Central memory CD8-positive, alpha-beta T cell (primary cell): ENCODE results near the gene PRR30.

Source experiments
- ATAC-seq: fragments of 150-1000 bp; cut with Tn5 transposase; replicated peaks from 2 replicates; pipeline ENCODE4 v1.10.0; 2022; ENCODE audit warnings: mild to moderate bottlenecking, moderate FRiP score, moderate number of reproducible peaks; ENCODE audit not compliant: poor library complexity, severe bottlenecking; ENCODE audit errors: extremely low read depth
- DNase-seq, 2 donors: peaks; one replicate each; pipeline ENCODE4 v3.0.0; 2021; ENCODE audit warnings: low spot score in 2 of 2
- H3K27ac Mint-ChIP-seq: one replicate; pipeline ENCODE4 v1.8.0; 2022; ENCODE audit warnings: low read depth, mild to moderate bottlenecking, moderate library complexity, mixed read lengths
- H3K27me3 Mint-ChIP-seq: one replicate; pipeline ENCODE4 v1.8.0; 2022; ENCODE audit warnings: mixed read lengths
- H3K36me3 Mint-ChIP-seq: one replicate; pipeline ENCODE4 v1.8.0; 2022; ENCODE audit warnings: mild to moderate bottlenecking, moderate library complexity, mixed read lengths; ENCODE audit not compliant: insufficient read depth
- H3K4me1 Mint-ChIP-seq: one replicate; pipeline ENCODE4 v1.8.0; 2022; ENCODE audit warnings: mixed read lengths
- H3K4me3 Mint-ChIP-seq: one replicate; pipeline ENCODE4 v1.8.0; 2022; ENCODE audit warnings: mild to moderate bottlenecking, moderate library complexity, mixed read lengths
- H3K9me3 Mint-ChIP-seq: one replicate; pipeline ENCODE4 v1.8.0; 2022; ENCODE audit warnings: mixed read lengths

Gene PRR30

DNA sequence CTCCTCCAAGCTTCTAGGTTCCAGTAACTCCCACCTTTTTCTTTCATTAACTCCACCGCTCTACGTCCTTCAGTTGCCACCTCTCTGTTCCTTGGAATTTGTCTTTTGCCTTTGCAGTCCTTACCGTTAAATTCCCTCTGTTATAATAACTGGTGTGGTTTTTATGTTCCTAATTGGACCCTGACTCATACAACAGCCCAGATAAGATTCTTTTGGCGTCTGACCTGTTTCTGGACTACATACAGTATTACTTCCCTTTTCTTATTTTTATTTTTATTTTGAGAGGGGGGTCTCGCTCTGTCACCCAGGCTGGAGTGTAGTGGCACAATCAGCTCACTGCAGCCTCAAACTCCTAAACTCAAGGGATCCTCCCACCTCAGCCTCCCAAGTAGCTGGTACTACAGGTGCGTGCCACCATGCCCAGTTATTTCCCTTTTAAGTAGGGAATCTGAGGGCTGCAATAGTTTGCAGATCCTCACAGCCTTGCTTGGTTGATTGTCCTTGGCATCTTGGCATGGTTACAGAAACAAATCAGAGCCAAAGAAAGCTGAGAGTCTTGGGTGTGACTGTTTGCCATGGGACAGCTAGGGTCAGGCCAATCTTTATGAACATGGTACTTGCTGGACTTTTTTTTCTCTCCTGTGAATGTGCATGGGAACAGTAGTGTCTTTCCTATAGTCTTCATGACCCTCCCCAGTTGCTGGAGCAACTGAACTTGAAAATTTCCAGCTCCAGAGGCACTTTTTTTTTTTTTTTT, 31.5 kb upstream of the PRR30 start:
- Mint-ChIP-seq H3K4me3 (no peak overlapping the region), H3K27ac (no peak overlapping the region), H3K4me1 (no peaks in the 10 kb centered on the region), H3K27me3 (no peaks in the 10 kb centered on the region), H3K36me3 (peaks cover 2% of the 10 kb centered on the region), H3K9me3 (no peaks in the 10 kb centered on the region)
- DNase-seq: no peak
- ATAC-seq: no peak

DNA sequence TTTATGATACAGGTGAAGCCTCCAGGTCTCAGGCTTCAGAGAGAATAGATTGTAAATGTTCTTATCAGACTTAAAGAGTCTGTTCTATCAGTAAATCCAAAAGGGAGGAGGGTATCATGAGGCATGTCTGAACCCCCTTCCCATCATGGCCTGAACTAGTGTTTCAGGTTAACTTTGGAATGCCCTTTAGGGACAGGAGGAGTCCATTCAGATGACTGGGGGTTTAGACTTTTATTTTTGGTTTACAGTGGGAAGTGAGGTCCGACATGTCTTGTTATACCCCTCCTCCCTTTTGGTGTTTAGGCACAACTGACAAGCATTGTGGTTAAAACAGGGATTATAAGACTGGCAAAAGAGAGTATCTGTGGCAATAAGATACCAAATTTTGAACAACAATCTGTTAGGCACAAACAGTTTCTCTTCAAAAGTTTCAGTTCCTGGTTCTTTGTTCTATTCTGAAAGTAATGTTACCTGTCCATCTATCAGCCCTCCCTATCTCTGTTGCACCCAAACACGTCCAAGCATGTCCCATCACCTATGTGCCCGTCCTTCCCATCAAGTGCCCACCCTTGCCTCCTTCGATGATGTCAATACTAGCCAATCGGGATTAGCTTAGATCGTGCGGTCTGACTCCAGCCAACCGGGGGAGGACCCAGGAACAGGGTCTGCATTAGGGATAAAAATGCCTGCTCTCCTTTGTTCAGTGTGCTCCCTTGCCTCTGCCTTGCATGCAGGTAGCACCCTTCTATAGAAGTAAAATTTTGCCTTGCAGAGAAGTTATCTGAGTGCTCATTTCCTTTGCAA, 26.0 kb upstream of the PRR30 start:
- no peaks in the 10 kb centered on the region for H3K27me3 Mint-ChIP-seq
- no peaks in the 10 kb centered on the region for H3K4me1 Mint-ChIP-seq
- ATAC-seq (no peak), DNase-seq (no peak)
- H3K4me3 Mint-ChIP-seq: no peak overlapping the region
- H3K27ac Mint-ChIP-seq: no peak overlapping the region
- no peaks in the 10 kb centered on the region for H3K9me3 Mint-ChIP-seq
- H3K36me3 Mint-ChIP-seq: peaks cover 1% of the 10 kb centered on the region

DNA sequence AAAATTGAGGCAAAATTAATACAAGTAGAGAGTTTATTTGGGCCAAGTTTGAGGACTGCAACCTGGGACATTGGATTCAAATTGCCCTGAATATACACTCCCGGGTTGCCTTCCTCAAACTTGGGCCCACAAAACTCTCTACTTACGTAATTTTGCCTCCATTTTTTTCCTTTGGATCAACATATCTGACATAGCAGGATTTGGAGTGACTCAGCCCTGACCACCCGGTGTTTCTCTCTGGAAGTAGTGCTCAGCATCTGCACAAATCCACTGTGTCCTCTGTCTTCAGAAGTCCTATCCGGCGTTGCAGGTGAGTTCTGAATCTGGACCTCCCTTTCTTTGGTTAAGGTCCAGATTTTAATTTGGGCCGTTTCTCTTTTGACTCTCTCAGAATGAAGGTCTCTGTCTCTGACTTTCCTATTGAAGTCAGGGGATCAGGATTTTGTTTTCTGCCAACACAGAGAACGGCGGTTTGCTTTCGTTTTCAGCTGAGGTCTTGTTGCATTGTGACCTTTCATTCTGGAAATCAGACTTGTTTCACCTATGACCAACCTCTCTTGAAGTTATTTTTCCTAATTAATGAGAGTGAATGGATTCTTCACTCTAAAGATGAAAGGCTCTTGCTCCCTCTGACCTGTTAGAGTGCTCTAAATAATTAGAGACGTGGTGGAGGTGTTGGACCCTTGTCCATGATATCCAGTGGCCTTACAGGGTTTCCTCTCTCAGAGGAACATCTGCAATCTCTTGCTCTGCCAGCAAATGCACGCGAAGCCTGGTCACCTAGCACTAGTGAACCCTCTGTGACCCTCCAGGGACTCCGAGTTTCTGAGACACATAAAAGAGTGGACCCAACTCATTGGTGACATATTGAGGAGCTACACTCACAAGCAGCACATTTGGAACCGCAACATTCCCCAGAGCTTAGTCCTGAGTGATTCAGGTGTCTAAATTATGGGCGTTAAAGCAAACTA, 23.2 kb upstream of the PRR30 start:
- ATAC-seq (no peak), DNase-seq (no peak)
- H3K4me1 Mint-ChIP-seq: no peaks in the 10 kb centered on the region
- peaks cover 8% of the 10 kb centered on the region for H3K27me3 Mint-ChIP-seq
- H3K36me3 Mint-ChIP-seq: peaks cover 1% of the 10 kb centered on the region
- H3K4me3 Mint-ChIP-seq: no peak overlapping the region
- H3K27ac Mint-ChIP-seq: no peak overlapping the region
- no peaks in the 10 kb centered on the region for H3K9me3 Mint-ChIP-seq

DNA sequence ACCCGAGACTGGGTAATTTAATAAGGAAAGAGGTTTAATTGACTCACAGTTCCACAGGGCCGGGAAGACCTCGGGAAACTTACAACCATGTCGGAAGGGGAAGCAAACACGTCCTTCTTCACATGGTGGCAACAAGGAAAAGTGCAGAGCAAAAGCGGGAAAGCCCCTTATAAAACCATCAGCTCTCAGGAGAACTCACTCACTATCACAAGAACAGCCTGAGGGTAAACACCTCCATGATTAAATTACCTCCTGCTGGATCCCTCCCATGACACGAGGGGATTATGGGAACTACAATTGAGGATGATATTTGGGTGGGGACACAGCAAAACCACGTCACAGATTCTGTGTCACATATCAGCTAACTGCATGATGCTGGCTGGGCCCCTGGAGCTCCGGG, 21.0 kb upstream of the PRR30 start:
- Mint-ChIP-seq H3K4me1 (no peaks in the 10 kb centered on the region), H3K27ac (no peak overlapping the region), H3K36me3 (peaks cover 1% of the 10 kb centered on the region), H3K9me3 (no peaks in the 10 kb centered on the region), H3K4me3 (no peak overlapping the region), H3K27me3 (peaks cover 8% of the 10 kb centered on the region)
- no peak for DNase-seq
- no peak for ATAC-seq

DNA sequence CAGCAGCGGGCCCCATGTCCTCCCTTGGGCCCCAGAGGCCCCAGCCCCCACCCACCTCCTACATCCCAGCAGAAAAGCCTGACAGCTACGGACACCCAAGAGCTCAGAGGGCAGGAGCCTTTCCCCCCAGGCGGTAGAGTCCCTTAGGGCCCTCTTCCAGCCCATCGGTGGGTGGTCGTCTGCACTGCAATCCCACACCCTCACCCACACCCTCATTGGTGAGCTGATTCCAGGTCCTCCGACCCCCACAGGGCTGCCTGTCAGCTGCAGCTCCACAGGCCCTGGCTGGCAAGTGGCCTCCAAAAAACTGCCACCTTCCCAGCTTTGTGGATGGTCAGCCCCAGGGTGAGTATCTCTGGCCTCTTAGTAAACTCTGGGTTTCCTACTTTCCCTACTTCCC, 20.1 kb upstream of the PRR30 start:
- no peak for DNase-seq
- Mint-ChIP-seq H3K4me3 (no peak overlapping the region), H3K27ac (no peak overlapping the region), H3K9me3 (no peaks in the 10 kb centered on the region), H3K27me3 (peaks cover 17% of the 10 kb centered on the region), H3K36me3 (no peaks in the 10 kb centered on the region), H3K4me1 (no peaks in the 10 kb centered on the region)
- no peak for ATAC-seq

DNA sequence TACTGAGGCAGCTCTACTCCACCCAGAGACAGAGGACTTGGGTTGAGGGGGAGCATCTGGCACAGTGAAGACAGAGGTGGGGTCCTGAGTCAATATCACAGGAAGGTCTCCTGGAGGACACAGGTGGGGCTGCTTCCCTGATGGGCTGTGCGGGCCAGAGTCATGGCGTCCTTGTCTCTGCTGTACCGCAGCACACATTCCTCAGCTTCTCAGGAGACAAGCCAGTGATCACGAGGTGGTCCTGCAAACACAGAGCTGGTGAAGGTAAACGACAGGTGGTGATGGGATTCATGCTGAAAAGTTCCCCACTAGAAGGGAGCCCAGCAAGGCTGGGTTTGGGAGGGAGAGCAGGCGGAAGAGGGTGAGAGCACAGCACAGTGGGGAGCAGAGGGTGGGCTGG, 19.3 kb upstream of the PRR30 start:
- H3K4me3 Mint-ChIP-seq: no peak overlapping the region
- DNase-seq (no peak), ATAC-seq (no peak)
- H3K4me1 Mint-ChIP-seq: no peaks in the 10 kb centered on the region
- no peaks in the 10 kb centered on the region for H3K9me3 Mint-ChIP-seq
- H3K27ac Mint-ChIP-seq: no peak overlapping the region
- no peaks in the 10 kb centered on the region for H3K36me3 Mint-ChIP-seq
- H3K27me3 Mint-ChIP-seq: peaks cover 22% of the 10 kb centered on the region

DNA sequence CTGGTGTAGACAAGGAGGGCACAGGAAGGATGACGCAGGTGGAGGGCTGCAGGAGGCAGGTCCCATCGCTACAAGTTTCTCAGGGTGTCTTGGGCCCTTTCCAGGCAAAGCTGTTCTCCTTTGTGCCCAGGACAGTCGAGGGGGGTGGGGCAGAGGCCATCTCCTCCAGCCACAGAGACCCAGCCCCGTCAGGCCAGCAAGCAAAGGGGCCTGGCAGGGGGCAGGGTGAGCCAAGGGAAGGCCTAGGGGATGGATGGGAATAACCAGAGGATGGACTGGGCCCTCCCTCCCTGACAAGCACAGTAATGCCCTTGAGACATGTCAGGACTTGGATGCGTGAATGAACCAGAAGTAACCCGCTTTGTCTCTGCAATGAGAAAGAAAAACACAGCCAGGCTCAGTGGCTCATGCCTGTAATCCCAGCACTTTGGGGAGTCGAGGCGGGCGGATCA, 15.9 kb upstream of the PRR30 start:
- Mint-ChIP-seq H3K4me1 (no peaks in the 10 kb centered on the region), H3K9me3 (no peaks in the 10 kb centered on the region), H3K4me3 (no peak overlapping the region)

DNA sequence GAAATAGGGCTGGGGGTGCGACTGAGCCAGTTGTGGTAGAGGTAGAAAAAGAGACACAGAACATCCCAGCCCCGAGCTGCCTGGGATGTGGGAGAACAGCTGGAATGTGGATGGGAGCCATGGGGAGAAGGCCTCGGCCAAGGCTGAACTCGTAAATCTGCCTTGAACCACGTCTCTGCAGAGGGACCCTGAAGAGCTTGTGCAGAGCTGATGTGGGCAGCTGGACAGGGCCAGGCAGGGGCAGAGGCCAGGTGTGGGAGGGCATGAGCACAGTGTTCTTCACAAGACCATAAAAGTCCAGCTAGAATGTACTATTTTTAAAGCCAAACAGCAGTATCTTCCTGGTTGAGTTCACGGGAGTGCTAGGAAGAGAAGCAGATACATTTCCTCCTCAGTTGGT, 15.3 kb upstream of the PRR30 start:
- Mint-ChIP-seq H3K4me1 (no peaks in the 10 kb centered on the region), H3K9me3 (no peaks in the 10 kb centered on the region), H3K4me3 (no peak overlapping the region), H3K27ac (no peak overlapping the region), H3K36me3 (no peaks in the 10 kb centered on the region), H3K27me3 (peaks cover 29% of the 10 kb centered on the region)
- DNase-seq: no peak
- no peak for ATAC-seq

More for the DNA sequence above, 15.9 kb upstream of the PRR30 start:
- peaks cover 29% of the 10 kb centered on the region for H3K27me3 Mint-ChIP-seq
- H3K36me3 Mint-ChIP-seq: no peaks in the 10 kb centered on the region
- H3K27ac Mint-ChIP-seq: no peak overlapping the region
- no peak for DNase-seq
- no peak for ATAC-seq

DNA sequence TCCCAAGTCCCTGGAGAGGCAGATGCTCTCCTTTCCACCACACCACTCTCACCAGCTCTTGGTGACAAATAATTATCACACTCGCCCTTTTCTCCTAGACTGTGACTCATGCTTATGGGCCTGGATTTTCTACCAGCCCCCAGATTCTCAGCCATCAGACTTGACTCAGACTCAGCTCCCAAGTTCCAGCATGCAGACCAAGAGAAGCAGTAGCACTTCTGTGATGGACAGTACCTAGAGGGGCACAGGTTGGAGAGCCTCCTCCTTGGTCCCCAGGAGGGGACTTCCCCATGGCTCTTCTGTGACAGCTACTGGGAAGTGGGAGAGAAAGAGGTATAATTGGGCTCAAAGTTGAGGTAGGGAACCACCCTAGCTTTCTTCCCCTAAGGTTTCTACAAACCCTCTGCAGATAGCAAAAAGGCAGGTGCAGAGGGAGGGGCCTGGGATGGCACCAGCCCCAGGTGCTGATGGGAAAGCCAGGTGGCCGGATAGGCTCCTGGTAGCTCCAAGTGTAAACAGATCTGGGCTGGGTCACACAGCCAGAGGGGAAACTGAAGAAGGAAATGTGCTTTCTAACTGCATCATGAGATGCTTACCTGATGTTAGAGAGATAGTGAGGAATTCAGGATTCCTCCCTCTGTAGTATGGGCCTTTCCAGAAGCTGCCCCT, 13.7 kb upstream of the PRR30 start:
- Mint-ChIP-seq H3K27ac (no peak overlapping the region), H3K9me3 (no peaks in the 10 kb centered on the region), H3K4me3 (no peak overlapping the region), H3K27me3 (peaks cover 30% of the 10 kb centered on the region), H3K36me3 (no peaks in the 10 kb centered on the region), H3K4me1 (no peaks in the 10 kb centered on the region)
- DNase-seq (no peak), ATAC-seq (no peak)

DNA sequence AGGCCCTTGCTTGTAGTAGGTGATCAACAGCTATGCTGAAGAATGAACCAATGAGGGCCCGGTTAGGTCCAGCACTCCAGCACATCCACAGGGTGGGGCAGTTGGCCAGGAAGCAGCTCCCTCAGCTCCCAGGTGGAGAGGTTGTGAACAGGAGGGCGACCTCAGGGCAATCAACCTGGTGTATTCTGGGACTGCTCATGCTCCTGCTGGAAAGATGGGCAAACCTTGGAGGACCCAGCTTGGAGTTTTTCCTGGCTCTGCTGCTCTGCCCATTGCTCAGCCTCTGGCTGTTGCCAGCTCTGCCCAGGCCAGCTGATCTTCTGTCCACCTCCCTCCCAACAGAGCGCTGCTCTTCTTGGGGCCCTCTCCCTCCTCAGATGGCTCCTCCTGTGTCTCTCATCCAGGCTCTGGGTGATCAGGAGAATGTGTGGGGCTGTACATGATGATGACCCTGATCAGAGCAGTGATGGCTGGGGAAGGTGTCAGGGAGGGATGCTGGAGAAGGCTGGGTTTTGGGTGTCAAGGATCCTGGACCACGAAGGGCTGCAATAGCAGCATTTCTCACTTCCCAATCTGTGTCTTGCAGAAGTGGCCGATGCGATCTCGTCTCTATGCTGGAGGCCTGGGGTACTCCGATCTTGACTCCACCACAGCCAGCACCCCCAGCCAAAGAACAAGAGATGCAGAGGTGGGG, 13.0 kb upstream of the PRR30 start:
- Mint-ChIP-seq H3K36me3 (no peaks in the 10 kb centered on the region), H3K4me3 (no peak overlapping the region), H3K9me3 (no peaks in the 10 kb centered on the region), H3K27me3 (peaks cover 37% of the 10 kb centered on the region), H3K4me1 (no peaks in the 10 kb centered on the region), H3K27ac (no peak overlapping the region)
- no peak for ATAC-seq
- DNase-seq: no peak

DNA sequence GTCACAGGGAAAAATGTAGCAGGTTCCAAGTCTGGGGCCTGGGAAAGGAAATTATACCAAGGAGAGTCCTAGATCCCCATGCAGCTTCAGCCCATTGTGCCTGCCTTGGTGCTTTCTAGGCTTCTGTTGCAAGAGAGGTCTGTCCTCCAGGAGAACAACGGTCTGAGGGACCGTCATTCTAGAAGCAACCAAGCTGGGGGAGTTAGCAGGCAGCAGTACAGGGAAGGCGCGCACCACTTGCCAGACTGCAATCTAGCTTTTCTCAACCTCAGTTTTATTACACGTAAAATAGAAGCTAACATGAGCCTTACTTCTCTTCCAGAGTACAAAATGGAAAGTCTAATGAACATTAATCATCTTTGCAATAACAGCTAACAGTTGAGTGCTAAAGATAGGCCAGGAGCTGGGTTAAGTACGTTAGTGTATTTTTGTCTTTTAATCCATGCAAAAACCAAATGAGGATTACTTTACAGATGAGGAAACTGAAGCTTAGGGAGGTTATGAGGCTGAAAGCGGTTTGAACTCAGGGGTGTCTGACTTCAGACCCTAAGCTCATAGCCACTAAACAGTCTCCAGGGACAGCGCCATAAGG, 11.5 kb upstream of the PRR30 start:
- Mint-ChIP-seq H3K9me3 (no peaks in the 10 kb centered on the region), H3K27me3 (peaks cover 52% of the 10 kb centered on the region), H3K27ac (no peak overlapping the region), H3K4me1 (no peaks in the 10 kb centered on the region), H3K36me3 (no peaks in the 10 kb centered on the region), H3K4me3 (no peak overlapping the region)
- ATAC-seq: no peak
- no peak for DNase-seq
